Measurements from ENCODE around the gene FFAR2.
"Not testable (repeated sequence)": the region's sequence is repeated elsewhere in the genome, so short reads cannot be mapped to it uniquely, and the experiment has no call there.

FFAR2 gene

GRCh38 chr19:35458731-35459391 lies 10.8 kb downstream of the FFAR2 start:
- no peaks in the 10 kb centered on the region for H3K27me3 ChIP-seq (ENCODE audit: low read depth, low read length)
- H3K4me1 ChIP-seq (ENCODE audit: control insufficient read depth in 1 of 2, insufficient read depth in 2 of 2, low read length in 2 of 2) = peaks cover 12 to 23% of the 10 kb centered on the region in 2 donors
- H3K27ac ChIP-seq (ENCODE audit: low read length) = no peak overlapping the region
- H3K9me3 ChIP-seq (ENCODE audit: control insufficient read depth in 1 of 2, low read length in 2 of 2) = no peaks in the 10 kb centered on the region
- H3K36me3 ChIP-seq (ENCODE audit: control insufficient read depth in 1 of 2, insufficient read depth in 2 of 2, low read length in 2 of 2) = no peaks in the 10 kb centered on the region
- H3K4me3 ChIP-seq (ENCODE audit: low read depth in 1 of 2, low read length in 2 of 2) = no peak overlapping the region

DNA sequence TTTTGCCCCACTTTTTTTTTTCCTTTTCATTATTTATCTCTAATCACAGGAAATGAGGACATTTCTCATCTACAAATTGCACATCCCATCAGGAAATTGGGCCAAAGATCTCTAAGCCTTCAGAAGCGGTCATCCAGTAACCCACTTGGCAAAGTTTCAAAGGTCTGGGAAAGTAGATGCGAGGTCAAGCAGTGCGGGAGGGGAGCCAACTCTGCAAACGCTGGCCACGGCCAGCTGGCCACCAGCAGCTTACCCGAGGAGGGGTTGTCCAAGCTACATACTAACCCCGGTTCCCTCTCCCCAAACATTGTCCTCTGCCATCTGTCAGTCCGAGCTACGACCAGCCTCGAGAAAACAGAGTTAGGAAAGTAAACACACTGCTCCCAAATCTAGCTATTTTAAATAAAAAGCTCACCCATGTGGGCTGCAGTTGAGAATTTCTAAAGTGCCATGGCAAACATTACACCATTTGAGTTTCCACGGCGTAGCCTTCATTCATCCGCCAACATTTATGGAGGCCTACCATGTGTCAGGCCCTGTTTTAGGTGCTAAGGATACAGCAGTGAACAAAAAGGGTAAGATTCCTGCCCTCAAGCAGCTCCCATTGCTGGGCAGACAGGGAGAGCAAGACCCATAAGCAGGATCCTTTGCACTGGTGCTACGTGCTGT lies 11.5 kb downstream of the FFAR2 start:
- Histone ChIP-seq H3K36me3 (ENCODE audit: control insufficient read depth in 1 of 2, insufficient read depth in 2 of 2, low read length in 2 of 2) (no peaks in the 10 kb centered on the region), H3K4me3 (ENCODE audit: low read depth in 1 of 2, low read length in 2 of 2) (no peak overlapping the region), H3K4me1 (ENCODE audit: control insufficient read depth in 1 of 2, insufficient read depth in 2 of 2, low read length in 2 of 2) (peaks cover 12 to 23% of the 10 kb centered on the region in 2 donors), H3K27ac (ENCODE audit: low read length) (no peak overlapping the region), H3K27me3 (ENCODE audit: low read depth, low read length) (no peaks in the 10 kb centered on the region), H3K9me3 (ENCODE audit: control insufficient read depth in 1 of 2, low read length in 2 of 2) (no peaks in the 10 kb centered on the region)

DNA sequence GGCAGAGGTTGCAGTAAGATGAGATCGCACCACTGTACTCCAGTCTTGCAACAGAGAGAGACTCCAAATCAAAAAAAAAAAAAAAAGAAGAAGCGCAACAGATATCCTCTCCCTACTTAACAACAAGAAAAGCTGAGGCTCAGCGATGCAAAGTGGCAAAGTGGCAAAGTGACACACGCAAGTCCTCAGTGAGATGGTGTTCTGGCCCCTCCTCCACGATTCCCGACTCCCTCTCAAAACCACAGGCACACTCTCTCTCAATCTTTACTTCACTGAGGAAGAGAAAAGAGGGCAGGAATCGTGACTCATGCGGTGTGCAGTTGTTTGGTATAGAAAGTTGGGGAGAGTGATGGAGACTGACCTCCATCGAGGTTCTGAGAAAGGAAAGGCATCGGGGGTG lies 12.6 kb downstream of the FFAR2 start:
- H3K27ac ChIP-seq (ENCODE audit: low read length) = no peak overlapping the region
- no peak overlapping the region for H3K4me3 ChIP-seq (ENCODE audit: low read depth in 1 of 2, low read length in 2 of 2)
- H3K9me3 ChIP-seq (ENCODE audit: control insufficient read depth in 1 of 2, low read length in 2 of 2) = no peaks in the 10 kb centered on the region
- no peaks in the 10 kb centered on the region for H3K27me3 ChIP-seq (ENCODE audit: low read depth, low read length)
- no peaks in the 10 kb centered on the region for H3K36me3 ChIP-seq (ENCODE audit: control insufficient read depth in 1 of 2, insufficient read depth in 2 of 2, low read length in 2 of 2)
- H3K4me1 ChIP-seq (ENCODE audit: control insufficient read depth in 1 of 2, insufficient read depth in 2 of 2, low read length in 2 of 2) = peaks cover 12 to 23% of the 10 kb centered on the region in 2 donors

- H3K4me3 ChIP-seq (ENCODE audit: low read depth in 1 of 2, low read length in 2 of 2) = no peak overlapping the region
- H3K9me3 ChIP-seq (ENCODE audit: control insufficient read depth in 1 of 2, low read length in 2 of 2) = no peaks in the 10 kb centered on the region
- H3K4me1 ChIP-seq (ENCODE audit: control insufficient read depth in 1 of 2, insufficient read depth in 2 of 2, low read length in 2 of 2) = peaks cover 12 to 23% of the 10 kb centered on the region in 2 donors
- H3K27me3 ChIP-seq (ENCODE audit: low read depth, low read length) = no peaks in the 10 kb centered on the region
- no peaks in the 10 kb centered on the region for H3K36me3 ChIP-seq (ENCODE audit: control insufficient read depth in 1 of 2, insufficient read depth in 2 of 2, low read length in 2 of 2)
- no peak overlapping the region for H3K27ac ChIP-seq (ENCODE audit: low read length)
Observed at GRCh38 chr19:35461060-35461459, 13.0 kb downstream of the FFAR2 start.

GRCh38 chr19:35461788-35462187 lies 13.7 kb downstream of the FFAR2 start:
- H3K4me1 ChIP-seq (ENCODE audit: control insufficient read depth in 1 of 2, insufficient read depth in 2 of 2, low read length in 2 of 2) = peaks cover 12 to 23% of the 10 kb centered on the region in 2 donors
- not testable (repeated sequence) for H3K36me3 ChIP-seq (ENCODE audit: control insufficient read depth in 1 of 2, insufficient read depth in 2 of 2, low read length in 2 of 2); H3K4me3 ChIP-seq (ENCODE audit: low read depth in 1 of 2, low read length in 2 of 2); H3K27me3 ChIP-seq (ENCODE audit: low read depth, low read length); H3K27ac ChIP-seq (ENCODE audit: low read length); H3K9me3 ChIP-seq (ENCODE audit: control insufficient read depth in 1 of 2, low read length in 2 of 2)

- Histone ChIP-seq H3K27me3 (ENCODE audit: low read depth, low read length) (no peaks in the 10 kb centered on the region), H3K4me1 (ENCODE audit: control insufficient read depth in 1 of 2, insufficient read depth in 2 of 2, low read length in 2 of 2) (peaks cover 12 to 23% of the 10 kb centered on the region in 2 donors), H3K9me3 (ENCODE audit: control insufficient read depth in 1 of 2, low read length in 2 of 2) (no peaks in the 10 kb centered on the region), H3K4me3 (ENCODE audit: low read depth in 1 of 2, low read length in 2 of 2) (no peak overlapping the region), H3K27ac (ENCODE audit: low read length) (no peak overlapping the region), H3K36me3 (ENCODE audit: control insufficient read depth in 1 of 2, insufficient read depth in 2 of 2, low read length in 2 of 2) (no peaks in the 10 kb centered on the region)
Observed at GRCh38 chr19:35462476-35462953, 14.5 kb downstream of the FFAR2 start.

DNA sequence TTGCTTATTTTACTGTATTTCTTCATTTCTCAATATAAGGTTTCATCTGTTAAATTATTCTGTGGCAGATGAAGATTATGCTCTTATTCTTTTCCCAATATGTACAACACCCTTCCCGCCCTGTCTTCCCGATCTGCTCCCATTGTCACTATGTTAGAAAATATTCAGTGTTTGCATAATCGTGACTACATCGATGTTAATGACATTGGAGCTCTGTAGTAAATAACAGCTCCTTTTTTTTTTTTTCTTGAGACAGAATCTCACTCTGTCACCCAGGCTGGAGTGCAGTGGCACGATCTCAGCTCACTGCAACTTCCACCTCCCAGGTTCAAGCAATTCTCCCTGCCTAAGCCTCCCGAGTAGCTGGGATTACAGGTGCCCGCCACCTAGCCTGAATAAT lies 14.9 kb downstream of the FFAR2 start:
- H3K27ac ChIP-seq (ENCODE audit: low read length); H3K36me3 ChIP-seq (ENCODE audit: control insufficient read depth in 1 of 2, insufficient read depth in 2 of 2, low read length in 2 of 2); H3K4me3 ChIP-seq (ENCODE audit: low read depth in 1 of 2, low read length in 2 of 2); H3K9me3 ChIP-seq (ENCODE audit: control insufficient read depth in 1 of 2, low read length in 2 of 2); H3K27me3 ChIP-seq (ENCODE audit: low read depth, low read length): not testable (repeated sequence)
- peaks cover 12 to 23% of the 10 kb centered on the region in 2 donors for H3K4me1 ChIP-seq (ENCODE audit: control insufficient read depth in 1 of 2, insufficient read depth in 2 of 2, low read length in 2 of 2)

DNA sequence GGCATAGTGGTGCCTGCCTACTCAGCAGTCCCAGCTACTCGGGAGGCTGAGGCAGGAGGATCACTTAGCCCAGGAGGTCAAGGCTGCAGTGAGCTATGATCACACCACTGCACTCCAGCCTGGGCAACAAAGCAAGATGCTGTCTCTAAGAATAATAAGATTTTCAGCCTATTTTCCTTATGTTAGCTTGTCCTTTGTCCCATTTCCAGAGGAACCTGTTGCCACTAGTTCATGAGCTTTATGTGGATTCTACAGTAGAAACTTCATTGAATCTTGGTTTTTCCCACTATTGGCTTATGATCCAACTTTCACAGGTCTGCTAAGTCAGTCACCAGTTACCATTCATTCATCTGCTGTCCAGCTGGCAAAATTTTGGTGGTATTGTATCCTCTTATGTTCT lies 18.2 kb downstream of the FFAR2 start:
- Histone ChIP-seq H3K27ac (ENCODE audit: low read length) (no peak overlapping the region), H3K36me3 (ENCODE audit: control insufficient read depth in 1 of 2, insufficient read depth in 2 of 2, low read length in 2 of 2) (no peaks in the 10 kb centered on the region), H3K4me3 (ENCODE audit: low read depth in 1 of 2, low read length in 2 of 2) (no peak overlapping the region), H3K9me3 (ENCODE audit: control insufficient read depth in 1 of 2, low read length in 2 of 2) (no peaks in the 10 kb centered on the region), H3K27me3 (ENCODE audit: low read depth, low read length) (no peaks in the 10 kb centered on the region), H3K4me1 (ENCODE audit: control insufficient read depth in 1 of 2, insufficient read depth in 2 of 2, low read length in 2 of 2) (peaks cover 0 to 3% of the 10 kb centered on the region in 2 donors)

DNA sequence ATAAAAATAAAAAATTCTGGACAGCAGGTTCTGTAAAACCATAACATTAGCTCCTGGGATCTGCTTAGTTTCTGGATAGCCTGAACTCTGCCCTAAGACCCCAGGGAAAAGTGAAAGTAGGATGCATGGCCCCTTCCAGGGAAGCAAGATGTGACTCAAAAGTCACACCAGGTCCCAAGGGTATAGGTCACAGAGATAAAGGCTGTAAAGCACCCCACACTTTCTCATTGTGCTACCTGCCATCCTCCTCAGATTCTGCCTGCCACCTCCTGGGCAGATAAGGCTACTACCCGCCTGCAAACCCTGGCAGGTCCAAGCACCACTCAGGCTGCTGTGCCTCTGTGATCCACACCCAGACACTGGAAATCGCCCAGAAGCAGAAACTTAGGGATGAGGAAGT lies 20.6 kb downstream of the FFAR2 start:
- no peaks in the 10 kb centered on the region for H3K4me1 ChIP-seq (ENCODE audit: control insufficient read depth in 1 of 2, insufficient read depth in 2 of 2, low read length in 2 of 2)
- no peak overlapping the region for H3K27ac ChIP-seq (ENCODE audit: low read length)
- H3K9me3 ChIP-seq (ENCODE audit: control insufficient read depth in 1 of 2, low read length in 2 of 2) = no peaks in the 10 kb centered on the region
- H3K36me3 ChIP-seq (ENCODE audit: control insufficient read depth in 1 of 2, insufficient read depth in 2 of 2, low read length in 2 of 2) = no peaks in the 10 kb centered on the region
- no peak overlapping the region for H3K4me3 ChIP-seq (ENCODE audit: low read depth in 1 of 2, low read length in 2 of 2)
- no peaks in the 10 kb centered on the region for H3K27me3 ChIP-seq (ENCODE audit: low read depth, low read length)

DNA sequence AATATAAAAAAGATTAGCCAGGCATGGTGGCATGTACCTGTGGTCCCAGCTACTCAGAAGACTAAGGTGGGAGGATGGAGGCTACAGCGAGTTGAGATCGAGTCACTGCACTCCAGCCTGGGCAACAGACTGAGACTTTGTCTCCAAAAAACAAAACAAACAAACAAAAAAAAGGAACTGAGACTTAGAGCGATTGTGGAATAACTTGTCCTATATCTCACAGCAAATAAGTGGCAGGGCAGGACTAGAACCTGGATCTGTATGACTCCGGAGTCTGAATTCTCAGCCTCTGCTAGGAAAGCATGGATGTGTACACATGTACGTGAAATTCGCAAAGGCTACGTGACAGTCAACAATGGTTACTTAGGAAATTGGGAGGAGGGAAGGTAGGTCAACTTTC lies 22.1 kb downstream of the FFAR2 start:
- Histone ChIP-seq H3K27me3 (ENCODE audit: low read depth, low read length) (no peaks in the 10 kb centered on the region), H3K36me3 (ENCODE audit: control insufficient read depth in 1 of 2, insufficient read depth in 2 of 2, low read length in 2 of 2) (no peaks in the 10 kb centered on the region)

DNA sequence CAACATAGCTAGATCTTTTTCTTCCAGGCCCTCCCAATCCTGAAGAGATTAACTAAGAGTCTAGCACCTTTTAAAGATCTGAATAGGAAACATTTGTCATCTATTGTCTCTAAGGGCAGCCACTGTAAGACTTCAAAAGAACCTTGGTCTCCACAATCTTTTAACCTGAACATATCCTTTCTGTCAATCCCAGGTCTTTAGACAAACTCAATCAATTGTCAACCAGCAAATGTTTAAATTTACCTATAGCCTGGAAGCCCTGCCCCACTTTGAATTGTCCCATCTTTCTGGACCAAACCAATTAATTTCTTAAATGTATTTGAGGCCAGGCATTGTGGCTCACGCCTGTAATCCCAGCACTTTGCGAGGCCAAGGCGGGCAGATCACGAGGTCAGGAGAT lies 23.0 kb downstream of the FFAR2 start:
- H3K4me1 ChIP-seq (ENCODE audit: control insufficient read depth in 1 of 2, insufficient read depth in 2 of 2, low read length in 2 of 2); H3K9me3 ChIP-seq (ENCODE audit: control insufficient read depth in 1 of 2, low read length in 2 of 2); H3K36me3 ChIP-seq (ENCODE audit: control insufficient read depth in 1 of 2, insufficient read depth in 2 of 2, low read length in 2 of 2); H3K27ac ChIP-seq (ENCODE audit: low read length); H3K27me3 ChIP-seq (ENCODE audit: low read depth, low read length); H3K4me3 ChIP-seq (ENCODE audit: low read depth in 1 of 2, low read length in 2 of 2): not testable (repeated sequence)

More for the DNA sequence above, 22.1 kb downstream of the FFAR2 start:
- Histone ChIP-seq H3K27ac (ENCODE audit: low read length) (no peak overlapping the region), H3K4me3 (ENCODE audit: low read depth in 1 of 2, low read length in 2 of 2) (no peak overlapping the region), H3K4me1 (ENCODE audit: control insufficient read depth in 1 of 2, insufficient read depth in 2 of 2, low read length in 2 of 2) (no peaks in the 10 kb centered on the region), H3K9me3 (ENCODE audit: control insufficient read depth in 1 of 2, low read length in 2 of 2) (no peaks in the 10 kb centered on the region)

GRCh38 chr19:35471946-35472345 lies 23.9 kb downstream of the FFAR2 start:
- H3K9me3 ChIP-seq (ENCODE audit: control insufficient read depth in 1 of 2, low read length in 2 of 2) = no peaks in the 10 kb centered on the region
- H3K4me1 ChIP-seq (ENCODE audit: control insufficient read depth in 1 of 2, insufficient read depth in 2 of 2, low read length in 2 of 2) = no peaks in the 10 kb centered on the region
- H3K27me3 ChIP-seq (ENCODE audit: low read depth, low read length) = no peaks in the 10 kb centered on the region
- H3K36me3 ChIP-seq (ENCODE audit: control insufficient read depth in 1 of 2, insufficient read depth in 2 of 2, low read length in 2 of 2) = no peaks in the 10 kb centered on the region
- H3K27ac ChIP-seq (ENCODE audit: low read length) = no peak overlapping the region
- H3K4me3 ChIP-seq (ENCODE audit: low read depth in 1 of 2, low read length in 2 of 2) = no peak overlapping the region
